Activated gamma-delta T cell (primary cell): Measurements from ENCODE around the gene MPV17.
A peak's percentile ranks its signal among the peaks of the same experiment; 100 is the strongest.

Experiments
- DNase-seq: peaks from one replicate; lab custom pipeline; 2025; lab: John Stamatoyannopoulos, UW

The MPV17 gene

GRCh38 chr2:27265536-27265870 lies 57.4 kb downstream of the MPV17 start:
- no peak for DNase-seq

GRCh38 chr2:27264753-27265535 lies 58.0 kb downstream of the MPV17 start:
- peak; percentile 22 for DNase-seq

DNA sequence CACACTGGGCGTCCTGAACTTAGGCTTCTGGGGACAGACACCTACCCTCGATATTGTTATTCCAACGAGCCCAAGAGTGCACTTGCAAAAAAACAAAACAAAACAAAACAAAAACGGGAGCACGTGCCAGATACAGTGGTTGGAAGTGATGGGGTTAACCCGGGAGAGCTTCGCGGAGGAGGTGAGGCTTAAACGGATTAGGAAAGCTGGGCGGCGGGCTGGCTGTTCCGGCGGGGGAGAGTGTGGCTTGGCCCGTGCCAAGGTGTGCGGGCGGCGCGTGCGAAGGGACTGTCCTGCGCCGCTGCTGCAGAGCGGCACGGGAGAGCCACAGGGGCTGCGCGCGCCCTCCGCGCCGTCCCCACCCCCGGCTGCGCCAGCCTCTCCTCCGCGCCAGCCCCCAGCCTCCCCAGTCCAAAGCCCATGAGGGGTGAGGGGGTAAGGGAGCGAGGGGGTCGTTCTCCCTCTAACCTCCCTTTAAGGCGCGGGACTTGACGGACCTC lies 58.6 kb downstream of the MPV17 start:
- no peak for DNase-seq

- DNase-seq = no peak
Observed at GRCh38 chr2:27263287-27264252, 59.3 kb downstream of the MPV17 start.

DNA sequence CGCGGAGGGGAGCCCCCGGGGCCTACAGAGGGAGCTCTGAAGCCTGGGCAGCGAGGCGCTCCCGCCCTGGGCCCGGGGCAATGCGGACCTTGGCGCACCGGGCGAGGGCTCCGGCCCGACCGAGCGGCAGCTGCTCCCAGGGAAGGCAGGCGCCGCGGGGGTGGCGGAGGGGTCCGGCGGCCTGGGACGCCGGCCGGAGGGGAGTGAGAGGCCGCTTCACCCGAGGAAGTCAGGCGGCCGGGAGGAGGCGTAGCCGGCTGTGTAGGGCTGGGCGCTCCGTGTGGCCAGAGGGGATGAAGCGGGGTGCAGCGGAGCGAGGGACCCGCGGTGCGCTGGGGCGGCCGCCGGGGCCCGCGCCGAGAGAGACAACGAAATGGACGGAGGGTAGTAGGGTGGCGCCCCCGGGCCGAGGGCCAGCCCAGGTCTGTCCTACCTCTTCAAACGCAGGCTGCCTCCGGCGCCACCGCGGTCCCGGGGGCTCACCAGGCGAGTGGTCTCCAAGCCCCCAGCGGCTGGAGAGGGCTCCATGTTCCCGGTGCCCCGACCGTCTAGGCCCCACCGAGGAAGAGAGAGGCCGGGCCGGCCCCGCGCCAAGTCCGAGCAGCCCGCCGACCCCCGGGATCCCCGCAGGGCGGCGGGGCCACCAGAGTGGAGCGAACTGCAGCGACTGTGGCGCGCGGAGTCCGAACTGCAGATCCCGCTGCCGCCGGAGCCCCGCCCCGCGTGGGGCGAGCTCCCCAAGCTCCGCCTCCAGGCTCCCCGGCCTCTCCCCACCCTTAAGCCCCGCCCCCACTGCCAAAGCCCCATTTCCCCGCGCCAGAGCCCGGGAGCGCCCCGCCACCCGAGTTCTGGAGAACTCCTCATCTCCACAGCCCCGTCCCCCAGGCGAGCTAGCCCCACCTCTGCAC lies 60.3 kb downstream of the MPV17 start, which contains the start of gene SLC30A3:
SLC30A3 (minus strand) TSS at position 669 of the 908 bp plus-strand sequence; CDS start at position 528, 141 bp downstream.
- DNase-seq = peak; percentile 31

DNA sequence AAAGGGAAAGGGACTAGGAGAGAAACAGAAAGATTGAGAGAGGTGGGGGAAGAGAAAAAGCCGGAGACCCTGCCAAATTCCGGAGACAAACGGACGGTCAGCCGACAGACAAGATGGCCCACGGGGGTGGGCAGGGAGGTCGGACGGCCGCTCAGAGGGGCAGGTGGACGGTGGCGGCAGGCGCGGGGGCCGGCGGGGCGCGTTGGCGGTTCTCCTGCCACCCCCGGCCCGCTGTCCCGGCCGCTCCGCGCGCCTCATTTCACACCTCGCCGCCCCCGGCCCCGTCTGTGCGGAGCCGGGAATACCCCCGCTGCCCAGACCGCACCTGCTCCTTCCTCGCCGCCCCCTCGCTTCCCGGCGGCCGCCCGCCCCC lies 61.0 kb downstream of the MPV17 start:
- DNase-seq = no peak

DNA sequence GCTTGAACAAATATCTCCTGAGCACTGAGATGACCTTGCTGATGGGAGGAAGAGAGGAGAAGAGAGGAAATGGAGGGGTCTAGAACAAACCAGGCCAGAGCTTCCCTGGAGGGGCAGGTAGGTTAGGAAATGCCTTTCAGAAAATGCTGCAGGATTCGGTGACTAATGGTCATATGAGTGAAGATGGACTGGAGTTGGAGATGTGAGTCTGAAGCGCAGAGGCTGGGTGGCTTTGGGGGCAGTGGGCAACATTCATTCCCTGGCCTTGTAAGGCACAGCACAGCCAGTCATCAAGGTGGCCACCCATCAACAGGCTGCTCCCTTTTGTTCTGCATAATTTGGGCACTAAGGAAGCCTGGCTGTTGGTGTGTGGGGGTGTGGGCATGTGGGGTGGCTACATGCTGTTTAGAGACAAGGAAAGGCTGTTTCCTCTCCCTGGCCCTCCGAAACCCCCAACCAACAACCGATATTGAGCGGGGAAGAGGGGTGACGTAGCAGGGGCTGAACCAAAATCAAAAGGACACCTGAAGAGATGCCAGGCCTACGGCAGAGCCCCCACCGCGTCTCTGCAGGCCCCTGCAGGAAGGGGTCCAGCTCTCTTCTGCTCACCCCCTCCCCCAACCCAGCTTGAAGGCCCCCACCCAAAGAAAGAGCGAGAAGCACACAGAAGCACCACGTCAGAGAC lies 61.5 kb downstream of the MPV17 start:
- no peak for DNase-seq
